Thyroid gland (tissue), 4 donors: ENCODE data around the gene HELZ.

Experiments
- CTCF ChIP-seq, 6 experiments: fragments of 200-600 bp in 3 of 6; fragments of 450-650 bp in 3 of 6; sonication (generic) in 3 of 6; IDR thresholded peaks; one replicate each; pipeline ENCODE4 v1.5.1; 2016 to 2019; ENCODE audit warnings: antibody characterized with exemption in 6 of 6, mild to moderate bottlenecking in 2 of 6, inconsistent platforms in 1 of 6, moderate library complexity in 1 of 6
- POLR2A ChIP-seq, 2 donors: fragments of 450-650 bp; IDR thresholded peaks; one replicate each; pipeline ENCODE4 v1.6.1; 2017; ENCODE audit warnings: antibody characterized with exemption in 2 of 2, mild to moderate bottlenecking in 2 of 2, moderate library complexity in 1 of 2

DNA sequence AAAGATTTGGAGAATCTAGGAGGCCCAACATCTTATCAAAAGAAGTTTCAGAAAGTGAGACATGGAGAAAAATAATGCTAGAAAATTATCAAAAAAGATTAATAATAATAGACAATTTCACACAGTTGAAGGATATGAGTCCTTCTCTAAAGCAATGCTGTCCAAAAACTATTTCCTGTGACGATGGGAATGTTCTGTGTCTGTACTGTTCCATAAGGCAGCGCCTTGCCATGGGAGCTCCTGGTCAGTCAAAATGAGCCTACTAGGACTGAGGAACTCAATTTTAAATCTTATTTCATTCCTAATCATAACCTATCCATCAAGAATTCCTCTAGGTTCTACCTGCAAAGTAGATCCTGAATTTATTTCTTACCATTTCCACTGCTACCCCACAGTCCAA is 151.6 kb downstream of the HELZ start:
- no peak for TF ChIP-seq CTCF (IDR thresholded peaks at IDR 0.05)
- no peak for TF ChIP-seq POLR2A (IDR thresholded peaks at IDR 0.05)
